HEK293T (cell line): ENCODE data around the gene IBA57.

Source experiments
- CTCF ChIA-PET: fragments of 350-600 bp; formaldehyde crosslinking; extraction: SDS; loops from one replicate; lab custom pipeline; 2021; ENCODE audit warnings: antibody characterized with exemption, inconsistent platforms; lab: Yijun Ruan, JAX
- POLR2A ChIA-PET: fragments of 350-600 bp; formaldehyde crosslinking; extraction: SDS; loops from one replicate; lab custom pipeline; 2020; ENCODE audit warnings: antibody characterized with exemption, inconsistent platforms; lab: Yijun Ruan, JAX
- DNase-seq: peaks from one replicate; pipeline ENCODE4 v3.0.0; 2012; ENCODE audit warnings: mixed read lengths; ENCODE audit errors: extremely low spot score
- ARNT ChIP-seq: fragments of 450-650 bp; IDR thresholded peaks from 2 replicates; pipeline ENCODE4 v1.6.1; 2017; ENCODE audit warnings: mild to moderate bottlenecking
- BHLHE40 ChIP-seq: fragments of 450-650 bp; IDR thresholded peaks from 2 replicates; pipeline ENCODE4 v1.6.1; 2016; ENCODE audit warnings: mild to moderate bottlenecking, moderate library complexity, borderline replicate concordance
- CTBP1 ChIP-seq: fragments of 450-650 bp; IDR thresholded peaks from 2 replicates; pipeline ENCODE4 v1.6.1; 2016; ENCODE audit warnings: borderline replicate concordance
- ELF4 ChIP-seq: fragments of 450-650 bp; IDR thresholded peaks from 2 replicates; pipeline ENCODE4 v1.6.1; 2017; ENCODE audit warnings: antibody characterized with exemption
- FOXA1 ChIP-seq: fragments of 450-650 bp; IDR thresholded peaks from 2 replicates; pipeline ENCODE4 v1.6.1; 2016; ENCODE audit warnings: mild to moderate bottlenecking
- FOXK2 ChIP-seq: fragments of 450-650 bp; IDR thresholded peaks from 2 replicates; pipeline ENCODE4 v1.6.1; 2016; ENCODE audit warnings: mild to moderate bottlenecking
- FOXM1 ChIP-seq: fragments of 450-650 bp; IDR thresholded peaks from 2 replicates; pipeline ENCODE4 v1.6.1; 2017; ENCODE audit warnings: mild to moderate bottlenecking, borderline replicate concordance
- HDGF ChIP-seq: fragments of 450-650 bp; IDR thresholded peaks from 2 replicates; pipeline ENCODE4 v1.6.1; 2017; ENCODE audit warnings: antibody characterized with exemption, borderline replicate concordance
- L3MBTL2 ChIP-seq: fragments of 450-650 bp; conservative IDR thresholded peaks from 2 replicates; pipeline ENCODE4 v1.6.1; 2016; ENCODE audit warnings: mild to moderate bottlenecking
- LEF1 ChIP-seq: fragments of 450-650 bp; IDR thresholded peaks from 2 replicates; pipeline ENCODE4 v1.6.1; 2017; ENCODE audit warnings: mild to moderate bottlenecking, borderline replicate concordance
- NFRKB ChIP-seq: fragments of 450-650 bp; IDR thresholded peaks from 2 replicates; pipeline ENCODE4 v1.6.1; 2016; ENCODE audit warnings: mild to moderate bottlenecking, moderate library complexity
- PKNOX1 ChIP-seq: fragments of 450-650 bp; IDR thresholded peaks from 2 replicates; pipeline ENCODE4 v1.6.1; 2016
- SP1 ChIP-seq: fragments of 450-650 bp; IDR thresholded peaks from 2 replicates; pipeline ENCODE4 v1.6.1; 2017
- SUZ12 ChIP-seq: fragments of 450-650 bp; IDR thresholded peaks from 2 replicates; pipeline ENCODE4 v1.6.1; 2016; ENCODE audit warnings: mild to moderate bottlenecking
- TARDBP ChIP-seq: fragments of 450-650 bp; IDR thresholded peaks from 2 replicates; pipeline ENCODE4 v1.6.1; 2016
- ZNF384 ChIP-seq: fragments of 450-650 bp; IDR thresholded peaks from 2 replicates; pipeline ENCODE4 v1.6.1; 2016

Gene IBA57

GRCh38 chr1:228165372-228166169 is at the start of gene IBA57:
TSS of gene IBA57 (plus strand) at chr1:228165804. CDS start at chr1:228165817, 13 bp downstream.
- DNase-seq: peak; percentile 100
- POLR2A ChIA-PET: interaction anchor here (0.6 to 4.3 kb wide), 14 partner anchors 9 to 292 kb away, joined by 3 to 55 read pairs (median 8); partner anchors contain the start of genes ARF1, GJC2 and GUK1
- TF ChIP-seq LEF1: peak; percentile 98
- peak; percentile 96 for TF ChIP-seq HDGF
- peak; percentile 93 for TF ChIP-seq ARNT
- no peak for TF ChIP-seq FOXK2
- peak; percentile 90 for TF ChIP-seq FOXM1
- no peak for TF ChIP-seq NFRKB
- peak; percentile 51 for TF ChIP-seq L3MBTL2
- peak; percentile 91 for TF ChIP-seq PKNOX1
- no peak for TF ChIP-seq FOXA1
- TF ChIP-seq ELF4: peak; percentile 87
- TF ChIP-seq SUZ12: no peak
- CTCF ChIA-PET: interaction anchor here (0.7 to 1.5 kb wide), 4 partner anchors 9 to 35 kb away, joined by 3 to 7 read pairs (median 4); no protein-coding TSS in a partner anchor

- TF ChIP-seq SUZ12 (no peak), NFRKB (no peak), ZNF384 (no peak), FOXA1 (no peak), FOXK2 (no peak)
- CTCF ChIA-PET: no interaction called here
- POLR2A ChIA-PET: no interaction called here
- no peak for DNase-seq
These were observed 48.3 kb upstream of the IBA57 start for GRCh38 chr1:228117335-228117734.

- POLR2A ChIA-PET: interaction anchor here (1.0 kb wide), 1 partner anchor 8 kb away, joined by 3 read pairs; no protein-coding TSS in a partner anchor
- DNase-seq: no peak
- CTCF ChIA-PET: no interaction called here
- TF ChIP-seq BHLHE40 (no peak), NFRKB (0 out of 2 replicates have a peak, but pooled peaks have one; percentile 30), PKNOX1 (0 out of 2 replicates have a peak, but pooled peaks have one; percentile 21), FOXM1 (0 out of 2 replicates have a peak, but pooled peaks have one; percentile 37)
These were observed 47.6 kb upstream of the IBA57 start for GRCh38 chr1:228118040-228118439.

- DNase-seq: no peak
- CTCF ChIA-PET: no interaction called here
- POLR2A ChIA-PET: no interaction called here
- TF ChIP-seq LEF1: no peak
- no peak for TF ChIP-seq NFRKB
These were observed 45.3 kb upstream of the IBA57 start for GRCh38 chr1:228120351-228120750.

- CTCF ChIA-PET: no interaction called here
- TF ChIP-seq SUZ12: no peak
- no peak for TF ChIP-seq TARDBP
- TF ChIP-seq ELF4: no peak
- no peak for TF ChIP-seq FOXA1
- no peak for TF ChIP-seq NFRKB
- TF ChIP-seq PKNOX1: no peak
- no peak for TF ChIP-seq ARNT
- no peak for TF ChIP-seq BHLHE40
- TF ChIP-seq HDGF: no peak
- TF ChIP-seq SP1: no peak
- TF ChIP-seq CTBP1: no peak
- DNase-seq: no peak
- POLR2A ChIA-PET: interaction anchor here (1.1 kb wide), 1 partner anchor 11 kb away, joined by 3 read pairs; the partner anchor contains the start of gene MRPL55
These were observed 44.6 kb upstream of the IBA57 start for GRCh38 chr1:228120857-228121489.

GRCh38 chr1:228122921-228123441 is 42.6 kb upstream of the IBA57 start:
- CTCF ChIA-PET: interaction anchor here (1.8 kb wide), 1 partner anchor 8 kb away, joined by 6 read pairs; no protein-coding TSS in a partner anchor
- TF ChIP-seq LEF1: no peak
- TF ChIP-seq FOXA1: no peak
- no peak for TF ChIP-seq BHLHE40
- no peak for TF ChIP-seq SP1
- TF ChIP-seq PKNOX1: no peak
- POLR2A ChIA-PET: no interaction called here
- peak; percentile 2 for DNase-seq
